SIG-M5 (cell line): ENCODE results near the gene FTSJ3.

Experiments used
- DNase-seq: peaks from one replicate; lab custom pipeline; 2025; lab: John Stamatoyannopoulos, UW

Gene FTSJ3

DNA sequence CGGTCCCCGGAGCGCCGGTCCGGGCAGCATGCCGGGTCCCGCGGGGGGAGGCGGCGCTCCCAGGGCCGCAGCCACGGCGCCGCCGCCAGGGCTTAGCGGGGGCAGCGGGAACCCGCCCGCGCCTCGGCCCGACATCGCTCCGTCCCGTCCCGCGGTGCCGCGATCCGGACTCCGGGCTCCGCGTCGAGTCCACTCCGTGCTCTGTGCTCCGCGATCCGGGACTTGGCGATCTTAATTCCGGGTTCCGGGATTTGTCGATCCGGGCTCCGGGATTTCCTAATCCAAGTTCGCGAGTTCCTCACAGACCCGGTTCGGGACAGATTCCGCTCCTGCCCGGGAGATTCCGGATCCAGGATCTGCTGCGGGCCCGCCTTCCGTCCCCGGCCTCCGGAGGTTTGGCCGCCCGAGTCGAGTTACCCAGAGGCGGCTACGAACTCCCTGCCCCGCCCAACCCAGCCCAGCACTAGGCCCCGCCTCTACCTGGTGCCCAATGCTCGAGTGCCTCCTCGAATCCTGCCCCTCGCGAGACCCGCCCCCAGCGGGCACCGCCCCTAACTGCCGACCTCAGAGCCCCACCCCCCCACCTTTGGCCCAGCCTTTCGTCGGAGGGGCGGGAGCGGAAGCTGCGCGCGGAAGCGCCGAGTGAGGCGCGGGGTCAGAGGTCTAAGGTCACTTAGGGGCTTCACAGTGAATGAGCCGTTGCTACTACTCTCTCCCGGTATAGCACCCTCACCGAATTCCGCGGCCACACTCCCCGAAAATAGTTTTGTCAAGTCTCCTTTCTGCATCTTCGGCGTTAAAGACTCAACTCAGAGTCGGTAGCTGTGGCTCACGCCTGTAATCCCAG, 15.3 kb upstream of the FTSJ3 start, which contains the start of gene SMARCD2:
SMARCD2 (minus strand) TSS at position 146 of the 847 bp plus-strand sequence; CDS start at position 135, 11 bp downstream.
- peak; percentile 84 for DNase-seq

DNA sequence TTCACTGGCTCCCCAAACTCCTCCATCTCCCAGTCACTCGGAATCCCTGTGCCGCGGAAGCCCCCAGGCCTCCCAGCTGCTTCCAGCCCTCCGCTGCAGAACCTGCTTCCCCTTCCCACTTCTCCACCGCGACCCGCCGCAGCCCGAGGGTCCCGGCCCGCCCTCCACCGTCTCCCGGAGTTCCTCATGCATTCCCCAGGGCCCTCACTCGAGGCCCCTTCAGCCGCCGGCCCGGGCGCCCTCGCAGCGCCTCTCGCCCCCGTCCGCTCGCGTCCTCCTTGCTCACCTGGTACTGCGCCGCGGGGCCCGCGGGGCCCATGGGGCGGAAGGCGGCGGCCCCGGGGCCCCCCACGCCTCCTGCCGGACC, 14.7 kb upstream of the FTSJ3 start:
- no peak for DNase-seq

DNA sequence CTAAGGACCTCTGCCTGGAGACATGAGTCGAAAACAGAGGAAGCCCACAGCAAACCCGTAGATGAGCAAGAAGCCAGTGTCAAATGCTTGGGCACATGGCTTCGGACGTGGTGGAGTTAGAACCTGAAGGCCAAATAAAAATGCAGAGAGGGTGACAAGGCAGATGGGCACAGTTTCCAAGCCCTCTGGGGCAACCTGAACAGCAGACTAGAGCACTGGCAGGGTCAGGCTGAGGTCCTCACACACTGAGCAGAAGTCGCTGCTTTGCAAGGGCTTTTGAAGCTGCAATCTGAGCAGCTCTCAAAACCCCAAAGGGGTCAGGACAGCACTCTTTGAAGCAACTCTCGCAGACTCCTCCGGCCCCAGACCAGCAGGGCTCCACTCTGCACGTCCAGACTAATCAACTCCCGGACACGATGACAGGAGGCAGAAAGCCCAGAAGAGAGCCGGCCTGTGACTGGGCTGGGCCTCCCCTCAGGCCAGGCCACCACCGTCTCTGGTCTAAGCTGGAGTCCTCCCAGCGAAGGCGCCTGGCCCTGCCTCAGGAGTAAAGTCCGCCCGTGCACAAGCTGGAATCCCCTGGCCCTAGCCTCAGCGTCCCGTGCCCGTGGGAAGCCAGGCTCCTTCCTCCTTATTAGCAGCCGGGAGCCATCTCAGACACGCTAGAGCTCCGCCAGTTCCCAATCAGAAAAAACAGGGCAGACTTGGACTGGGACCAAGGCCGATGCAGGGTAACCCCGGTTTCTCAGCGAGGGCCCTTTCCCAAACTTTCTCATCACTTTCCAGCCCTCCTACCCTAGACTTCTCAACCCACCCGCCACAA, 14.1 kb upstream of the FTSJ3 start:
- no peak for DNase-seq

DNA sequence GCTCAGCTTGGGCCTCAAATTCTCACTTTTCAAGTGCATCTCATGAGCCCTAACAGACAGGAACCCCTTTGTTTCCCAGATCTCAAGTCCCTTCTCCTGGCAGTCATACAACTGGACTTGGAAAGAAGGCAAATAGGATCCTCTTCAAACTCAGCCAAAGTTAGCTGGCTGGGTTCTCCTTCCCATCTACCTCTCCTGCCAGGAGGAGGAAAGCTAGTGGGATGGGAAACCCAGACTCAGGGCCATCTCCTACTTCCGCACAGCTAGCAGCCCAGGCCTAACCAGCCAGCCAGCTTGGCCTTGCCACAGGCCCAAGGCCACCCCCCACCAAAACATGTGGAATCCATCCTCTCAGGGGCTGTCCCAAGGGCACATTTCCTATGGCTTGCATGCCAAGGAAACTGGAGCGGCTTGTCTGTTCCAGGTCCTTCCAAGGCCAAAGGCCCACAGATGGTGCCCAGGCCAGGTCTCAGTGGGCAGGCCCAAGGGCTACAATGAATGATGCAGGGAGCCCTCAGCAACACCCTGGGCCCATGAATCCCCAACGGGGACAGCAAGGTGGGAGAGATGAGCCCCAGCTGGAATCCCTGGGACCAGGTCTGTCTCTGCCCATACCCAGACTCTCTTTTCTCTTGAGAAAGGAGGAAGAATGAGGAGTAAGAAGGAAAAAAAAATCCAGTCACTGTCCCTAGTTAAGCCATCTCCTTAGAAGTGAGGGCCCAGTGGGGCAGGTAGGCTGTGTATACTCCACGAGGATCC, 13.3 kb upstream of the FTSJ3 start:
- DNase-seq, result no peak

DNA sequence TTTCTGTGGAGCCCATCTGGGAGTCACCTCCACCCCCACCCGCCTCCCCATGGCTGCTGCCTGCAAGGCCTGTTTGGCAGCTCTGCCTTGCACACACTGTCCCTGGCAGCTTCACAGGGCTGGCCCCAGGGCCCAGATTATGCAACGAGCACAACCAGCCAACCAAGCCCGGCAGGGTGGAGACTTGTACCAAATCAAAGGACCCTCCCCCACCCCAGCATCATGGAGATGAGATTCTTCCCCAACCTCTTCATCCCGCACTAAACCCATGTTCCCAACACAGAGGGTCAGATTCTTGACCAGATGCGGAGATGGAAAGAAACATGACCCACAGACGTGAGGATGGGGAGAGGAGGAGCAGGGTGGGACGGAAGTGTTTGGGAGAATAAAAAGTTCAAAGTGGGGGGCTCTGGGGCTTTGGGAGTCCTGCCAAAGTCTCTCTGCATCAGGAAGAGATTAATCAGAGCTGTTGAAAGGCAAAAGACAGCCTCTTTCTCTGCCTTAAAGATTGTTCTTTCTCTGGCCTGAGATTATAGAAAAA, 11.2 kb upstream of the FTSJ3 start:
- no peak for DNase-seq

DNA sequence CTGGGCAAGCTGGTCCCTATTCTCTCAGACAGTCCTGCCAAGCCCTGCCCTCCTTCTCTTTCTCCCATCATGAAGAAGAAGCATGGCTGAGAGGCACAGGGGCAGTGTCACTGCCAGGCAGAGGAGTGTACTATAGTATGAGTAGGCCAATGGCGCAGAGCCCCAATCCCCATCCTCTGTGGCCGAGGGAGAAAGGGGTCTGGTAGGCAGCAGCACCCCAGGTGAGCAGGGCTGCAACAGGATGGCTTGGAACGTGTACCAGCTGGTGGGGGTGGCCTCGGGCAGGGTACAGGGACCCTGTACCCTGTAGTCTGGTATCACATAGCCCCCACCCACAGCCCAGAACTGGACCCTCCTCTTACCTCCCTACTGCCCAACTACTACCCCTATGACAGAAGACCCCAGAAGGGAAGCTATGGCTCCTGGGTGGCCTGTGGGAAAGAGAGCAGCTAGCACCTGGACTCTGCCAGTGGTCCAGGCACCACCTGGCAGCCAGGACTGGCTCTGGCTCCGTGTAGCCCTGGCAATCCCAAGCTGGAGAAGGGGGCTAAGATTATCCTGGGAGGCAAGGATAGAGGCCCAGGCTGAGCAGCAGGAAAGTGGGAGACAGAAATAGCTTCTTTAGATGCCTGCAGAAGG, 10.6 kb upstream of the FTSJ3 start:
- no peak for DNase-seq

DNA sequence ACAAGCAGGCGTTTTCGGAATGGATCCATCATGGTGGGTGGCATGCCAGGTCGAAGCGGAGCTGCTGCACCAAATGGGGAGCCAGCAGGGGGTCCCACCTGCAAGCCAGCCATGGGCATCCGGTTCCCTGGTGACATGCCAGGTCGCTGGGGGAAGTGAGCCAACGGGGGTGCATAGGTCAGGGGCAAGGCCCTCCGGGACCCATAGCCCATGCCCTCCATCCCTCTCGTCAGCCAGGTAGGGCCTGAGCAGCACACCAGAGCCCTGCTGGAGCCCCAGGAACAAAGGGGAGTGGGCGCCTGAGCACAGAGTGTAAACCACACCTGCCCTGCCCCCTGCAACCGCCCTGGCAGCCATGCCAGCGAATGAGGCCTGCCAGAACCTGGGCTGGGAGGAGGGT, 10.0 kb upstream of the FTSJ3 start:
- no peak for DNase-seq

DNA sequence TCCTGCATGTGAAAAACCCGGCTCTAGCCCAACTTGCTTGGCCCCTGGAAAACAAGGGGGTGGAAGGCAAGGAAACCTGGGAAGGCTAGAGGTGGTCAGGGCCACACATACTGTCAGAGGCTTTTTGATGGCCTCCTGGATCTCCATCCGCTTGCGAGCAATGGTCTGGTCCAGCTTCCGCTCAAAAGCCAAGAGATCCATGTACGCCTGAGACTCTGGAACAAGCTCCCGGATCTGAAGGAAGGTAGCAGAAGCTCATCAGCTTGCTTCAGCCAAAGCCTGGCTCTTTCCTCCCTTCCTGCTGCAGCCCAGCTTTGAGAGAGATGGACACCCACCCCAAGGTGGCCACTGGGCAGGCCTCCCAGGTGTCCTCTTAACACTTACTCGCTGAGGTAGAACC, 9.3 kb upstream of the FTSJ3 start:
- no peak for DNase-seq

DNA sequence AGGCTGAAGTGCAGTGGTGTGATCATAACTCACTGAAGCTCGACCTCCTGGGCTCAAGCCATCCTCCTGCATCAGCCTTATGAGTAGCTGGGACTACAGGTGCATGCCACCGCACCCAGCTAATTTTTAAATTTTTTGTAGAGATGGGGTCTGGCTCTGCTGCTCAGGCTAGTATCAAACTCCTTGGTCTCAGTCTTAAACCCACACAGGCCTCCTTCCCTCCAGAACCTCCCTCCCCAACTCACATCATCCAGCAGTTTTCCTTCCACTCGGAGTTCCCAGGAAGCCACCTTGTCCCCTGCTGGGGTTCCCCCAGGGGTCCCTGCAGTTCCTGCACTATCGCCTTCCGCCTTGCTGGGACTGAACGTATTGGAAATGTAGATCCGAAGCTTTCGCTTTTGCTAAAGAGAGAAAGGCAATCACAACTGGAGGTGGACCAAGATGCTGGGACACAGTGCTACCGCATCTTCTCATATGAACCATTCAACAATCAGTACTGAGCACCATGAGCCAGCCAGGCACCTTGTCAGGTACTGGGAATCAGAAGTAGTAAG, 7.8 kb upstream of the FTSJ3 start:
- no peak for DNase-seq

DNA sequence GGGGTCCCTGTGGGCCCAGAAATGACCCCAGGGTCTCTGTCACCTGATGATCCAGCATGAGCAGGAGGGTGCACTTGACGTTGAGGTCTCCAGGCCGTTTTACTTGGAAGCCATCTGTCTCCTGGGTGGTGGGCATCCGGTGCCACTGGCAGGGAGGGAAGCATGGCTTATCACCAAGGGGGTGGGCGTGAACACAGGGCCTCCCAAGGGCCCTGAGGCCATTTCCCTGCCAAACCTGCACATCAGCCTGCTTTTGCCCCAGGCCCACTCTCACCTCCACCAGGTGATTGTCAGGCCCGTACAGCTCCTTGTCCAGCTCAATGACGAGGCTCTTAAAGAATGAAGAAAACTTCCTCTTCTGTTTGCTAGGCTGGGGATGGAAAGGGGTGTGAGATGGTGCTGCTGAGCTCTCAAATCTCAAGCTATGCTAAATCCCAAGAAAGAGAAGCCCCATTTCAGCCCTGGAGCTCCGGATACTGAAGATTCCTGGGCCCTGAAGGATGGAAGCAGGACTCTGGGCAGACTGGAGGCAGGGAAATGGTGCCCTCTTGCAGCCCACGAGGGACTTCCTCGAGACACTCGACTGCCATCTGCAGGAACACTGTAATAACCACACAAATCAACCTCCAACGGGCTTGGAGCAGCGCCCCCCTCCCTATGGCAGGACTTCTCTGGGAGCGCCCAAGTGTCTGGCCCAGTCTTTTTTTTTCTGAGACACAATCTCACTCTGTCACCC, 7.1 kb upstream of the FTSJ3 start:
- peak; percentile 72 for DNase-seq

DNA sequence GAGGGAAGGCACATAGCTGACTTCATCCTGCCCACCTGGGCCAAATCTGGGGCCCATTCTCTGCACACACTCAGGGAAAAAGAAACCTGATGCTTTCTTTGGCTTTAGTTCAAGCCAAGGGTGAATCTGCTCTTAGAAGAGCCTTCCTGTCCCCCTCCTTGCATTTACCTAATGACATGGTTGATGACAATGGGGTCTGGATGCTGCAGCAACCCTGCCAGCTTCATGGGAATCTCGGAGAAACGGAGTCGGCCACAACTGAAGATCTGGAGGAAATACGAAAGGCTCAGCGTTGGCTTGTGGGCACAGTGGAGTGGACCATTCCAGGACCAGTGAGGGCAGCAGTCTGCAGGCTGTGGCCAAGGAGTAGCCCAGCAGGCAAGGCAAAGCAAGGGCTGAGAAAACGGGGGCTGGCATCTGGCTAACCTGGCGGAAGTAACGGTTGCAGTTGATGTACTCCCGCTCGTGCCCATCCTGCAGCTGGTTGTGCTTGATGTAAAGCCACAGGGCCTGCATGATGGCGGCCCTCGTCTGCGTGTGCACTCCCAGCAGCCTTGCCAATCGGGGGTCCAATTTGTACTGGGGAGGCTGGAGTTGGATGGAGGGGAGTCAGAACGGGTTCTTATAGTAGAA, 6.4 kb upstream of the FTSJ3 start:
- no peak for DNase-seq

DNA sequence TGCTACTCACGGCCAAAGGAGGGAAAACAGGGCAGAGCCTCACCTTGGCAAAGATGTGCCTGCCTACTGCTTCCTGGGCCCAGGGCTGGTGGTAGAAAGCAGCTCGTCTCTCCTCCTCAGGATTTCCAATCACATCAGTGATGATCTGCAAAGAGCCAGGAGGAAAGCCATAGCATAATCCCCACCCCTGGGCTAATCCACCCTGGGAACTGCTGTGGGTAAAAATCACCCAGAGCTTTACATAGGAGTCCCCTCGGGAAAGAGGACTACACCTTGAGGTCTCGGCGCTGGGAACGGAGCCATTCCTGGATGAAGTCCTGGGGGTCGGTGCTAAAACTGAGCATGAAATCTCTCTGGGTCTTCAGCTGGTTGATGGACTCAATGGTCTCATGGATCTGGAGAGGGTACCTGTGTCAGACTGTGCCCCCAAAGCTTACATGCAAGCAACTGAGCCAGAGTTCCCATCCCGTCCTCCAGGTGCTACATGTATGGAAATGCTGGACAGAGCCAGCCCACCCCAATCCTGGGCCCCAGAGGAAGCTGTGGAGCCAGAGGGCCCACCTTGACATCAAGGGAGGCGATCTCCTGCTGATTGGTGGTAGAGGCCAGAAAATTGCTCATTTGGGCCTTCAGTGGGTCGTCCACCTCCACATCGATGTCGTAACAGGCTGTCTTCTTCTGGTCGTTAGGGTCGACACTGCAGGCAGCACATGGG, 5.7 kb upstream of the FTSJ3 start:
- no peak for DNase-seq

DNA sequence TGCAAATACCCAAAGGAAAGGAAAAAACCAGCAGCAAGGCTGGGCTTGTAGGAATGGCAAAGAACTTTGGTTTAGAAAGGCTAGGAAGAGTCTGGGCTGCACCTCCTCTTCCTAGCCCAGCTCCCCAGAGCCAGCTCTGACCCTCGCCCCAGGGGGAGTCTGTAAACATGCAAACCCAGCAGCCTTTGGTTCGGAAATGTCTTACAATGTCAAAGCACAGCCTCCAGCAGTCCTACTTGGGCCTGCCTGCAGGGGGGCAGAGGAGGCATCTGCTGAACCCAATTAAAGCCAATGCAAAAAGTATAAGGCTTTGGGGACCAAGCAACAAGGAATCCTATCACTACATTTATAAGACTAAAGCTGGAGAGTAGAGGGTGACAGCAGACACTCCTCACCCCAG, 5.0 kb upstream of the FTSJ3 start:
- DNase-seq, result no peak

DNA sequence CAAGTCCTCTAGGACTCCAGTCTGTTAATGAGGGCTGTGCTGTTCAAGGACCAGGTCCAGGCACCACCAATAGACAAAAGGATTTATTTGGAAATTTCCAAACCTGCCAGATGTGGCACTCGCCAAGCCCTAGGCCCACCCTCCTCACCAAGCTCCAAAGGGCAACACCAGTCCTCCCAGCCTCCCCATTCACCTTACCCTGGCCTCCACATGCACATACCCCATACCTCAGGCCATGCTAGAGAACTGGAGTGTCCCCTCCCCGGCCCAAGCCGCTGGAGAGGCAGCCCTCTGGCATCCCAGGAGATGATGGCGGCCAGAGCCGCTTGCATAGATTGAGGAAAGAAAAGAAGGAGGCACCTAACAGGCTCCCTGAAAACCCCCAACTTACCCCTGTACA, 4.6 kb upstream of the FTSJ3 start:
- no peak for DNase-seq

DNA sequence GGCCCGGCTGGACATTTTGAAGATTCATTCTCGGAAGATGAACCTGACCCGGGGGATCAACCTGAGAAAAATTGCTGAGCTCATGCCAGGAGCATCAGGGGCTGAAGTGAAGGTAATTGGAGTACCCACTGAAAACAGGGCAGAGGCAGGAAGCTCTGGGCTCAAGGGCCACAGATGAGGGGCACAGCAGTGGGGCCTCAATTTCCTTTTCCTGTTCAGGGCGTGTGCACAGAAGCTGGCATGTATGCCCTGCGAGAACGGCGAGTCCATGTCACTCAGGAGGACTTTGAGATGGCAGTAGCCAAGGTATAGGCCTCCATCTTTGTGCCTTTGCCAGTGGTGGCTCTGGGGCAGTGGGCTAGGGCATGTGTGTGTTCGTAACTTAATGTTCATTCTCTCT, 4.0 kb upstream of the FTSJ3 start:
- DNase-seq, result no peak

DNA sequence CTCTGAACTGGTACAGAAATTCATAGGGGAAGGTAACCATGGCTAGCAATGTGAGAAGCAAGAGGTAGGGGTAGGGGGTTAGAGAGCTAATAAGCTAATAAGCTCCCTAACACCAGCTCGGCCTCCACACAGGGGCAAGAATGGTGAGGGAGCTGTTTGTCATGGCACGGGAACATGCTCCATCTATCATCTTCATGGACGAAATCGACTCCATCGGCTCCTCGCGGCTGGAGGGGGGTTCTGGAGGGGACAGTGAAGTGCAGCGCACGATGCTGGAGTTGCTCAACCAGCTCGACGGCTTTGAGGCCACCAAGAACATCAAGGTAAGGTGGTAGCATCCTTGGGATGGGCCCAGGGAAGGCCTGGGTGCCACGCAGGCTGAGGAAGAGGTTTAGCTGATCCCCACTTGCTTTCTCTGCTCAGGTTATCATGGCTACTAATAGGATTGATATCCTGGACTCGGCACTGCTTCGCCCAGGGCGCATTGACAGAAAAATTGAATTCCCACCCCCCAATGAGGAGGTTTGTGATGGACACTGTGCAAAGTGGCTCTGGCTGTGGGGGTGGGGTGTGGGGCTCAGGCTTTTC, 3.5 kb upstream of the FTSJ3 start:
- DNase-seq, result no peak

DNA sequence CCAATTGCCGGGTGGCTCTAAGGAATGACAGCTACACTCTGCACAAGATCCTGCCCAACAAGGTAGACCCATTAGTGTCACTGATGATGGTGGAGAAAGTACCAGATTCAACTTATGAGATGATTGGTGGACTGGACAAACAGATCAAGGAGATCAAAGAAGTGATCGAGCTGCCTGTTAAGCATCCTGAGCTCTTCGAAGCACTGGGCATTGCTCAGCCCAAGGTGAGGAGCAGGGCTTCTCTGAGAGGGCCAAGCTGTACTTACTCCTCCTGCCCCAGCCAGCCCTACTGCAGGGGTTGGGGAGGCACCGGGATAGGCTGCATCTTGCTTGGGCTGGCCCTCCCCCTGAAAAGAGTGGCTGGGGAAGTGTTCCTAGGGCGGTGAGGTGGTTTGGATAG, 2.8 kb upstream of the FTSJ3 start:
- no peak for DNase-seq

DNA sequence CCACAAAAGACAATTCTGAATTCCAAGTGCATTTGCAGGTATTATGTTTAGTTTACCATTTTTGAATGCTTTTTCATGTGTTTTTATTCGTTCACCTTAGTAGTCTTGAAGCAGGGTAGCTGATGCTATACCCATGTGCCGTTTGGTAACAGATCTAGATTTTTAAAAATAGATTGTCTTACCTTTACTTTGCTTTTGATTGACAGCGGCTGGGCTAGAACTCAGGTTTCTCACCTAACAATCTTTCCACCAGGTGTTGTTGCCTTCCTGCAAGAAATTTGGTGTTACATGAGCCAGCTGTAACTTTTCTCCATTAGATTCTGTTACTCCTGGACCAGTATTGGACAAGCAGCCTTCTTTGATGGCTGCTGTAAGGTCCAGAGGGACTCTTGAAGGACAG, 1.5 kb upstream of the FTSJ3 start:
- no peak for DNase-seq

DNA sequence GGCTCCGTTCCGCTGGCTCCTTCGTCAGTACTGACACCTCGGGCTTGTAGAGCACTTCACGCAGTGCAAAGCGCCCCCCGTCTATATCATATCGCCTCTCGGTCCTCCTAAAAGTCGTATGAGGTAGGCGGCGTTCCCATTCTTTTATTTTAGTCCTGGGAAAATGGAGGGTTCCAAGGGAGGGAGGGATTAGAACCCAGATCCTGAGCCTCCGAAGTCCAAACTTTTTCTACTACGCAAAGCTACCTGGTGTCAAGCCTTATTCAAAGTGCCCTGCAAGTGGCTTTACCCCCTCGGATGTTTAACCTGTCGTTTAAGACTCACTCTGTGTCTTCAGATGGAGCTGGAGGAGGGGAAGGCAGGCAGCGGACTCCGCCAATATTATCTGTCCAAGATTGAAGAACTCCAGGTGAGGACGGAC, 348 bp upstream of the FTSJ3 start:
- DNase-seq, result no peak
